ENCODE data around the gene ZFP36L2. TPM values are rescaled to one million over a fixed set of nuclear protein-coding genes. Genes with fewer than 3 reads are reported as not detected.
A peak's percentile ranks its signal among the peaks of the same experiment; 100 is the strongest.

ZFP36L2 gene
- total RNA-seq, 2 donors from 2014 or later: 123 to 148 TPM

GRCh38 chr2:43227830-43228281 lies 1.4 kb upstream of the ZFP36L2 start:
- DNase-seq (ENCODE audit: low spot score): no peak
- intact Hi-C loops (cut with DNase I): loop anchor here (5.0 to 10.0 kb wide), 7 partner anchors 203 to 1286 kb away; no protein-coding TSS in a partner anchor

- intact Hi-C loops (cut with DNase I): loop anchor here (5.0 to 10.0 kb wide), 7 partner anchors 202 to 1285 kb away; no protein-coding TSS in a partner anchor
- peak; percentile 97 for DNase-seq (ENCODE audit: low spot score)
Measured at GRCh38 chr2:43226955-43227829, 786 bp upstream of the ZFP36L2 start.

DNA sequence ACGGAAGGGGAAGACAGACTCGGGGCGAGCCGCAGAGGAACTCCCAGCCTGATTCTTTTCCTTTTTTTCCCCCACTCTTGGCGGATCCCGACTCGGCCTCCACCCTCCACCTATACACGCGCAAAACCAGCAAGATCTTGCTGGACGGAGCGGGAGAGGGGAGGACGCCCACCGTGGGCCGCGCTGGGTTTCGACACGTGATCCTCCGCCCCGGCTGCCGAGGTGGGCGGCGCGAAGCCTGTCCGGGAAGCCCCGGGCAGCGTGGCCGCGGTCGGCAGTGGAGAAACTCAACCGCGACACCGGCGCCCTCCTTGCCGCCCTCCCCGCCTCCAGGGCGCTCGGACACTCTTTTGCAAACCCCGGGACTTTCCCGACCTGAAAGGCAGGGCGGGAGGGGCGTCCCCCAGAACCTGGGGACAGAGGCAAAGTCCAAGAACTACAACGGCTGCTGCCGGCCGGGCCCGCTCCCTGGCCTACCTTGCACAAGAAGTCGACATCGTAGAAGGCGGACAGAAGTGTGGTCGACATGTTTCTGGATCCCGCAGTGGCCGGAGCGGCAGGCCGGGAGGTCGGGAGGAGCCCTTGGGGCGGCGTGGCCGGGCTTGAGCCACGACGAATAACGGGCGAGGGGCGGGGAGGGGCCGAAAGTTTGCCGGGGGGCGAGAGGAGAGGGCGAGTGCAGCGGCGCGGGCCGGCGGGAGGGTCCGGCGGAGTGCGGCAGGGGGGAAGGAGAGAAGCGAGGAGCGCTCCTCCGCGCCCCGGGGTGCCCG lies 433 bp downstream of the ZFP36L2 start:
- DNase-seq (ENCODE audit: low spot score): peak; percentile 93
- intact Hi-C loops (cut with DNase I): loop anchor here (5.0 to 10.0 kb wide), 7 partner anchors 201 to 1284 kb away; no protein-coding TSS in a partner anchor

DNA sequence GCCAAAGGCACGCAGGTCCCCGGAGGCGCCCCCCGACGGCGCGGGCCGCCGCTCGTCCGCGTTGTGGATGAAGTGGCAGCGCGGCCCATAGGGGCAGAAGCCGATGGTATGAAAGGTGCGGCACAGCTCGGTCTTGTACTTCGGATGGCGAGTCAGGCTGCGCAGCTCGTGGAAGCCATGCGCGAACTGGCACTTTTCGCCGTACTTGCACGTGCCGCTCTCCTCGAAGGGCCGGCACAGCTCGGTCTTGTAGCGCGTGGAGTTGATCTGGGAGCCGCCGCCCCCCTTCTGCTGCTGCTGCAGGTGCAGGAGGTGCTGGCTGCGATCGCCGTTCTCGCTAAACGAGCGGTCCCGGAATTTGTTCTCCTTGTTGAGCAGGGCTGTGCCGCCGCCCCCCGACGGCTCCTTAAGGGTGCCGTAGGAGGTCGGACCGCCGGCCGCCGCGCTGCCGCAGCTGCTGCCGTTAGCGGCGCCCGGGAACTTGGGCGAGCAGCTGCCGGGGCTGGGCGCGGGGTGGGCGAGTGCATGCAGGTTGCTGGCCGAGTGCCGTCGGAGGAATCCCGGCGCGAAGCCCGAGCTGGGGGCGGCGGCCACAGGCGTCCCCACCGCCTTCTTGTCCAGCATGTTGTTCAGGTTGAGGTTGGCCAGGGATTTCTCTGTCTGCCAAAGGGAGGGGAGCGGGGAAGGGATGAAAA lies 1.2 kb downstream of the ZFP36L2 start:
- intact Hi-C loops (cut with DNase I): loop anchor here (5.0 to 10.0 kb wide), 7 partner anchors 200 to 1283 kb away; no protein-coding TSS in a partner anchor
- DNase-seq (ENCODE audit: low spot score): peak; percentile 92

GRCh38 chr2:43224571-43225092 lies 1.8 kb downstream of the ZFP36L2 start:
- DNase-seq (ENCODE audit: low spot score): no peak
- intact Hi-C loops (cut with DNase I): loop anchor here (5.0 to 10.0 kb wide), 8 partner anchors 147 to 1282 kb away; no protein-coding TSS in a partner anchor

- intact Hi-C loops (cut with DNase I): loop anchor here (5.0 to 10.0 kb wide), 3 partner anchors 147 to 249 kb away; no protein-coding TSS in a partner anchor
- DNase-seq (ENCODE audit: low spot score): peak; percentile 91
Measured at GRCh38 chr2:43224131-43224570, 2.3 kb downstream of the ZFP36L2 start.

GRCh38 chr2:43223521-43224001 lies 2.8 kb downstream of the ZFP36L2 start:
- intact Hi-C loops (cut with DNase I): loop anchor here (5.0 to 10.0 kb wide), 3 partner anchors 146 to 249 kb away; no protein-coding TSS in a partner anchor
- DNase-seq (ENCODE audit: low spot score): peak; percentile 57

- DNase-seq (ENCODE audit: low spot score): no peak
Measured at GRCh38 chr2:43222475-43223309, 3.7 kb downstream of the ZFP36L2 start.

DNA sequence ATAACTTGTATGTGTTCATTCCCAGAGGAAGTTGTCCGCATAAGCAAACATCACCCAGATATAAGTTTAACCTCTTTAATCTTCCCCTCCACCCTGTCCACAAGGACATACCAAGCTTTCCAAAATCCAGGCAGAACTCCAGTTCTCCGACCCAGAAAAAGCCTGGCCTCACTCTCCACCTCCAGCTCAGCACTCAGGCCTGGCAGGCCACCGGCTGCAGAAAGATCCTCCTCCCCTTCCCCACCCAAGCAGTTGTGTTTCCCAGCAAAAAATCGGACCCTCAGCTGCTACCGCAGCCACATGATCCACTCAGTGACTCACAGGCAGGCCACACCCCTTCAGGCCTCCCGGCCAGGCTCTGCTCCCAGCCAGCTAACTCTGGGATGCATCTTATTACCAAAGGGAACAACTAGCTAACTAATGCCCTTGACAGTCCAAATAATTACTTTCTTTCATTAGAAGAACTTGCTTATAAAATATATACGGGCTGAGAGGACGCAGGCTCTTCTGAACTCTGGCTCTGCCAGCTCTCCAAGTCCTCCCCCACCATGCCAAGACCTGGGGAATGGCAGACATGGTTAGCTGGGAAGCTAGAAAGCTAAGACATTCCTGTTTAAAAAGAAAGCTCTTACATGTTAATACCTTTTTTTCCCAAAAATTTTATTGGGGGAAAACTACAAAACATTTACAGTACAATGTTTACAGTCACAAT lies 4.5 kb downstream of the ZFP36L2 start:
- intact Hi-C loops (cut with DNase I): loop anchor here (5.0 to 10.0 kb wide), 3 partner anchors 145 to 247 kb away; no protein-coding TSS in a partner anchor
- peak; percentile 96 for DNase-seq (ENCODE audit: low spot score)

More at GRCh38 chr2:43222475-43223309, 3.7 kb downstream of the ZFP36L2 start:
- intact Hi-C loops (cut with DNase I): loop anchor here (5.0 to 10.0 kb wide), 3 partner anchors 145 to 248 kb away; no protein-coding TSS in a partner anchor

DNA sequence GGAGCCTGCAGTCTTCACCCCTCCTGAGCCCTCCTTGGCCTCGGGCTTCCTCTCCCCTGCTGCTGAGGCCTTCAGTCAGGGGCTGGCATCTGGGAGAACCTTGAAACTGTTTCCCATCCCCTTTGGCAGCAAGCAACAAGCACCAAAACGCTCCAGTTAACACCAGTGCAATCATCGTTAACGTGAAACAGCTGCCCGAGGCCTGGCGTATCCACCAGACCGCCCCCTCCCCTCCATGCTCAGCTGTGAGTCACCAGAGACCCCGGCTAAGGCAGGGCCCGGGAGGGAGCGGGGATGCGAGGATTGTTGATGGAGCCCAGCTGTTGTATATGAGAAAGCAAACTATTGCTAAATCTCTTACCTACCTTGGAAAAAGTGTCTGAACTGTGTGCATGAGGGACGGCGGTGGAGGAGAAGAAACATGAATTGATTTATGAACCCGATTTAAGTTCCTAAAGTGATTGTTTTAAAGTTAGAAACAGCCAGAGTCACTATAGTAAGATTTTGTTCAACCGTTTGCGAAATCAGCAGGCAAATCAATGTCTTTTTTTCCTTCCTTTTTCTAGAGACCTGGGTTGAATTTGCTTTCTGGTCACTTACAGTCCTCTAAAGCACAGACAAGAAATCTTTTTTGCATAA lies 5.2 kb downstream of the ZFP36L2 start:
- intact Hi-C loops (cut with DNase I): loop anchor here (5.0 to 10.0 kb wide), 3 partner anchors 144 to 246 kb away; no protein-coding TSS in a partner anchor
- DNase-seq (ENCODE audit: low spot score): peak; percentile 88

GRCh38 chr2:43220760-43221123 lies 5.7 kb downstream of the ZFP36L2 start:
- intact Hi-C loops (cut with DNase I): loop anchor here (5.0 to 10.0 kb wide), 3 partner anchors 143 to 246 kb away; no protein-coding TSS in a partner anchor
- DNase-seq (ENCODE audit: low spot score): no peak

GRCh38 chr2:43220229-43220751 lies 6.1 kb downstream of the ZFP36L2 start:
- intact Hi-C loops (cut with DNase I): loop anchor here (5.0 to 10.0 kb wide), 3 partner anchors 143 to 245 kb away; no protein-coding TSS in a partner anchor
- no peak for DNase-seq (ENCODE audit: low spot score)

DNA sequence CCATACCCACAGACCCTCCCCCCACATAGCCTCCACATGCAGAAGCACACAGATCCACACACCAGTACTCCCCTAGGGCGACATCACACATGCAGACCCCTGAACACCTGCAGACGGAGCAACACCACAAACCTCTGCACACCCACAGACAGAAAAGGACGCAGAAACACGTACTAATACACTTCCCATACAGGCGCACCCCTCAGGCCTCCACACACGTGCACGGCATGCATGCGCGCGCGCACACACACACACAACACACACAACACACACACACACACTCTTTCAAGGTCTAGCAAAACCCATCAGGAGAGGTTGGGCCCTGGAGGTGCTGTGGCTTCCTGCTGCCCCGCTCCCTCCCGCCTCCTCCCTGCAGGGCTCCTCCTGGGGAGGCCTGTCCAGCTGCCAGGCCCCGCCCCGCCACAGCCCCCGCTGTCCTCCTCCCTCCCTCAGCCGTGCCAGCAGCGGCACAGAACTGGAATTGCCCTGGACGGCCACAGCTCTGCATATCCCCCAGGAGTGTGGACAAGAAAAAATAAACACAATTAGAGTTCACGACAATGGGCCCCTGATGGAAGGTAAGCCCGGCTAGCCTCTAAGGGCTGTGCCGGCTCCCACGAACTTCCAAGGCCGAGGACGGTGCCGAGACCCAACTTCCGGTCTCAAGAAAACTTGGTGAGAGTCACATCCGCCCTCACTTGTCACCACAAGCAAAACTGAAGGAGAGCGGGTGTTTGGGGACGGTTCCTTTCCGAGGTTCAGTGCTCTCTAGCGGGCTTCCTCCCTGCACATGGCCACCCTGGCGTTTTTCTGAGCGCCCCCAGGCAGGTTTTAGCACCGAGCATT lies 6.8 kb downstream of the ZFP36L2 start:
- intact Hi-C loops (cut with DNase I): loop anchor here (5.0 to 10.0 kb wide), 5 partner anchors 37 to 245 kb away; no protein-coding TSS in a partner anchor
- peak; percentile 93 for DNase-seq (ENCODE audit: low spot score)

GRCh38 chr2:43218702-43219382 lies 7.6 kb downstream of the ZFP36L2 start:
- peak; percentile 76 for DNase-seq (ENCODE audit: low spot score)

More at GRCh38 chr2:43218702-43219382, 7.6 kb downstream of the ZFP36L2 start:
- intact Hi-C loops (cut with DNase I): loop anchor here in 1 of 2 donors (5.0 to 10.0 kb wide), 2 partner anchors 37 to 94 kb away; no protein-coding TSS in a partner anchor
